NCI-H524 treated with DMSO at 0.1 percent for 48 hours (cell line): ENCODE measurements around the gene PTPN20.
"Not testable (repeated sequence)": the region's sequence is repeated elsewhere in the genome, so short reads cannot be mapped to it uniquely, and the experiment has no call there.

Experiments
- DNase-seq: peaks from one replicate; lab custom pipeline; 2025; lab: John Stamatoyannopoulos, UW

PTPN20 gene, protein sequence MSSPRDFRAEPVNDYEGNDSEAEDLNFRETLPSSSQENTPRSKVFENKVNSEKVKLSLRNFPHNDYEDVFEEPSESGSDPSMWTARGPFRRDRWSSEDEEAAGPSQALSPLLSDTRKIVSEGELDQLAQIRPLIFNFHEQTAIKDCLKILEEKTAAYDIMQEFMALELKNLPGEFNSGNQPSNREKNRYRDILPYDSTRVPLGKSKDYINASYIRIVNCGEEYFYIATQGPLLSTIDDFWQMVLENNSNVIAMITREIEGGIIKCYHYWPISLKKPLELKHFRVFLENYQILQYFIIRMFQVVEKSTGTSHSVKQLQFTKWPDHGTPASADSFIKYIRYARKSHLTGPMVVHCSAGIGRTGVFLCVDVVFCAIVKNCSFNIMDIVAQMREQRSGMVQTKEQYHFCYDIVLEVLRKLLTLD

DNA sequence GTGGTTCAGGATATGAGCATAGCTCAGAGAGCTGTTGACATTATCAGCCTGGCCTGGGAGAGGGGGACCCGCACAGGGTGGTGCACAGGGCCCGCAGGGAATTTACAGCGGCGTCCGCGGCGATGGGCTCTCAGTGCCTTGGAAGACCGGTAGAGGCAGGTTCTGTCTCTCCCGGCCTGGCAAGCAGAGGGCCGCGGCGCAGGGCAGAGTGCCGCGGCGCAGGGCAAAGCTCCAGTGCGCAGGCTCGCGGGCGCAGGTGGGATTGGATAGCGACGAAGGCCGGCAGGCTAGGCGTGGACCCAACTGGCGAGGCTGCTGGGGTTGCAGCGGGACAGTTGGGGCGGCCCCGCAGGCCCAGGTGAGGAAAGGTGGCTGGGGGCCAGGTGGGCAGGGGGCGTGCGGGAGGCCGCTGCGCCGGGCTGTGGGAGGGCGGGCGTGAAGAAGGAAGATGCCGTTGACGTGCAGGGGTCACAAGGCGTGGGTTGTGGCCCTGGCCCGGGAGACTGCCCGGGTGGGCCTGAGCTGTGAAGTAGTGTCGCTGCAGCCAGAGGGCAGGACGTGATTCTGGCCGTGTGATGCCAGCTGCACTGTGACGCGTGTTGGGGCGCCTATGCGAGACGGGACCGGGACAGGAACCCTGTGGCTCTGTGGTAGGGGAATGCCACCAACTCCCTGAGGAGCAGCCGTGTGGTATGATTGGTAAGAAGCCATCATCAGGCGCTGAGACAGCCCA is at the start of gene PTPN20:
Gene PTPN20 (plus strand): TSS at position 285 of the 733 bp plus-strand sequence. CDS start 21,072 bp downstream, outside the sequence.
- DNase-seq = not testable (repeated sequence)

DNA sequence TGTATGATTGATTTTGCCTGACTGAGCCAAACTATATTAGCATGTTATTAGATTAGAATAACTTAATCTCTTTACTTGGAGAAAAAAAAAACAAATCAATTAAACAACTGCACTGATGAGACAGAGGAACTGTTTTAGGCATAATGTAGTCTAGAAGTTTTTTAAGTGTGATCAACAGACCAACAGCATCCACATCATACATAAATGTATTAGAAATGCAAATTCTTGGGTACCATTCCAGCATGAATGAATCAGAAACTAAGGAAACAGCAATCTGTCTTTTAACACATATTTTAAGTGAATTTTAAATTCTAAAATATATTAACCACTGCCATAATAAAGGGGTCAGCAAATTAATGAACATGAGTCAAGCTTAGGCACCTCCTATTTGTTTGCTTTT is 41.5 kb upstream of the PTPN20 start:
- DNase-seq = not testable (repeated sequence)

DNA sequence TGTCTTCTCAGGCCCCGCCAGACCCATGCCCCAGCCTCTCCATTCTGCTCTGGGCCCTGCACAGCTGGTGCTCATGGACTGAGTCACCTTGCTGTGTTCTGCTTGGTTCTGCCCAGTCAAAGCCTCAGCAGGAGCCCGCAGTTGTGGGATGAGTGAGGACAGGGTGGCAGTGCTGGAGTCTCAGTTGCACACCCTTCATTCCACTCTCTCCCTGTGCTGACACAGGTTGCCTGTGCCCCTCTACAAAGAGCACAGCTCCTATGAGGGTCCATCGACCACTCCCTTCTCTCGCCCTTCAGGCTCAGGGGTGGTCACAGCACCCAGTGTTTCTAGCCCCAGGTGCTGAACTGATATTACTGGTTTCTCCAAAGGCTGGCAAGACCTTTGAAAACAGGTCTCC is 39.6 kb upstream of the PTPN20 start:
- DNase-seq = not testable (repeated sequence)

DNA sequence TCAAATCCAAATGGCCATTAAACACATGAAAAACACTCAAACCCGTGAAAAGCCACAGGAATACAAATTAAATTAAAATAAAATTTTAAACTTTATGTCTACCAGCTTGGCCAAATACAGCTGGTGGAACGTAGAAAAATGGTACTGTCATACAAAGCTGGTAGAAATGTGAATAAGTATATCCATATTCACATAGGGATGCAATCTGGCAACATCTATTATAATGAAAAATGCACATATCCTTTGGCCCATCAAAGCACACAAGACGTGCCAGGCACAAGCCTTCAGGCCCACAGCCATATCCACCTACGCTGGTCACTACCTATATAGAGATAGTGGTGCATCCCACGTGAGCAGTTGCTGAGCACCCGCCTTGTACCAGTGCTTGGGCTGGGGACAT is 35.9 kb upstream of the PTPN20 start:
- DNase-seq = not testable (repeated sequence)

DNA sequence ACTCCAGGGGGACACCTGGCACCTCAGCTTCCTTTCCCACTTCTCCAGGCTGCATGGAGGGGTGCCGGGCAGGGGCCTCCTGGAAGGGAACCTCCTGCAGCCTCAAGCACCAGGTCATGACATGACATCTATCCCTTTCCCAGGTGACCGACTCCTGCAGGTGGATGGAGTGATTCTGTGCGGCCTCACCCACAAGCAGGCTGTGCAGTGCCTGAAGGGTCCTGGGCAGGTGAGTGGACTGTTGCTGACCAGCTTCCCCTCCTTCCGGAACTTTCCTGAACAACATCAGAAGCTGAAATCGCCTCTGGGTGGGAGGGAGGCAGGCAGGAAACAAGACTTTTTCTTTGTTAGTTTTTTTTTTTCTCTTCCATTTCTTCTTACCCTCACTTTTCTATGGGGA is 34.5 kb upstream of the PTPN20 start:
- not testable (repeated sequence) for DNase-seq

DNA sequence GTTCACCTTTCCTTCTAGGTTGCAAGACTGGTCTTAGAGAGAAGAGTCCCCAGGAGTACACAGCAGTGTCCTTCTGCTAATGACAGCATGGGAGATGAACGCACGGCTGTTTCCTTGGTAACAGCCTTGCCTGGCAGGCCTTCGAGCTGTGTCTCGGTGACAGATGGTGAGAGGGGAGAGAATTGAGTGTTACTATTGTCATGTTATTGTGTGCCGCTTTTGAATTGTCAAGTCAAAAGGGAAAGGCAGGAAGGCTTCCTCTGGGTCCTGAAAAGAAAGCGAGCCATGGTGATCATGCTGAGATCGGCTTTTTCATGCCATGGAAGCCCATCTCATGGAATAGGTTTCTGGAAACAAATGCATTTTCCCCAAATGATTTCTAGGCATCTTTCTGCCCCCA is 32.5 kb upstream of the PTPN20 start:
- DNase-seq = peak; percentile 34

DNA sequence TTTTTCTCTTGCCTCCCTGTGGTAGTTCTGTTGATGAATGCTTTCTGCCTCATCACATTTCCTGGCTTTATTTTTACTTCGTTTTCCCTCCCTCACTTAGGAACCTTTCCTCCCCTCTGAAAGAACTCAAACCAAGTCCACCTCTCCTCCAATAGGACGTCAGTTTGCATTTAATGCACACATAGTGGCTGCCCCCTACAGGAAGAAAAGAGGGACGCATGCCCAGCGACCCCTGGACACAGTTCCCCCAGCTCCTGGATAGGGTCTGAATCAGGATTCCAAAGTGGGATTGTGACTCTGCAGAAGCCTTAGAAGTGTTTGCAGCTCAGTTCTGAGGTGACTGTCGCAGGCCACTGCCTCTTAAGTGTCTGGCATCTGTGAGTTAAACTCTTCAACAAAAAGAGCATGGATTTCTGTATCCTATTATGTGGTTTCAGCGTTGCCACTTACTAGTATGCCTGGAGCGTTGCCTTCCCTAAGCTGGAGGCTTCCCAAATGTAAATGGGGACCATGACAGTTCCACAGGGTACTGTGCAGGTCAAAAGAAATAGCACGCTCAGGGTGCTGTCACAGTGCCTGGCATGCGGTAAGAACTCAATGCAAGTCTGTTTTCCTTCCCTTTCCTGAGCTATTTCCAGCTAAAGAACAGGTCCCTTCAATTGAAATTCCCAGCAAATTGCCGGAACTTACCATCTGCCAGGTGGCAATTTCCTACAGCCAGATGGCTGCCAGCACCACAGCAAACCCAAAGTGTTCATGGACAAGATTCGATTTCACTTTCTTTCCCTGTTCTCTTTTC is 20.2 kb upstream of the PTPN20 start:
- DNase-seq = peak; percentile 1

DNA sequence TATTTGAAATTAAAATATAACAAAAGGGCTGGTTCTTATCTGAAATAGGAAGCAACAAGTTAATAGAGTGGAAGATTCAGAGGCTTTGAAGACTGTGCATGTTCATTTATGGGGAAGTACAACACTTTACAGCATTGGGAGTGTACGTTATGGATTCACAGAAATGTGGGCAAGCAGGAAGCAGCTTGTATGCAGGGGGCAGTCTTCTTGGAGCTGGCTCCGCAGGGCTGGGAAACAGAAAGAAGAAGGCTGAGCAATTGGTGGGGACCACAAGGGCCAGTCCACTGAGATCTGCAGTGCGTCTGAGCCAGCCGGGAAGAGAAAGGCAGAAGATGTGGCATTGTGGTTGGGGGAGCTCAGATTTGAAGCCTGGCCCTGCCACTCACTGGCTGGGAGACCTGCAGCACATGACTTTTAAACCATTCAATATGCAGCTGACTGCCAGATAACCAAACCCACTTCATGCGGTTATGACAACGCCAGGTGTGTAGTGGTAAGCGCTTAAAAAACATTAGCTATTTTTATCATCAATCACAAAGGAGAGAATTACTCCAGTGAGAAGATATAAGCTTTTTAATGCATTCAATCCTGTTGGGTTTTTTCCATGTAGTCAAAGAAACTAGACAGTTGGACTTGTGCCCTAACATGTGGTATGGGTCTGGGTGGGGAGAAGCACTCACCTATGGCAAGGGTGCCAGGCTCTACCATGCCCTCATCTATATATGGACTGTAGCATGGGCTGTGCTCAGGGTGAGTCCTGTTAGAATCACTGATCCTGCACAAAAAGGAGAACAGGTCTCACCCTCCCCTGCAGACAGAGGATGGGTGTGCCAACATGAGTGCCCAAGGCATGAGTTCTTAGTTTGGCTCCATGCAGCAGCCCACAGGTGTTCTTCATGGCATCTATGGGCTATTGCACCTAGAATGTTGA is 14.2 kb upstream of the PTPN20 start:
- not testable (repeated sequence) for DNase-seq

DNA sequence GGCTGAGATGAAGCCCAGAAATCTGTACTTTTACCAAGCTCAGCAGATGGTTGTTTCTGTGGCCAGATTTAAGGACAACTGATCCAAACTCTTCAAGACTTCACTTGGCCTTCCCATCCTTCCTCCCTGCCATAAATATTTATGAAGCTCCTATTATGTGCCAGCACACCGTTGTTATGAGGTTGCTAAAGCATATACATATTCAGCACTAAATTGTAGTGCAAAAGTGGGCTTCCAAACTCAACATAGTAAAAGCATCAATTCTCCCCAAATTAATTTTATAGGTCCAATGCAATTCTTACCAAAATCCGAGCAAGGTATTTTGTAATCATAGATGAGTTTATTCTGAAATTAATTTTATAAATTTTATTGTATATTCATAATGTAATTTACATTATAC is 10.0 kb upstream of the PTPN20 start:
- DNase-seq = not testable (repeated sequence)

DNA sequence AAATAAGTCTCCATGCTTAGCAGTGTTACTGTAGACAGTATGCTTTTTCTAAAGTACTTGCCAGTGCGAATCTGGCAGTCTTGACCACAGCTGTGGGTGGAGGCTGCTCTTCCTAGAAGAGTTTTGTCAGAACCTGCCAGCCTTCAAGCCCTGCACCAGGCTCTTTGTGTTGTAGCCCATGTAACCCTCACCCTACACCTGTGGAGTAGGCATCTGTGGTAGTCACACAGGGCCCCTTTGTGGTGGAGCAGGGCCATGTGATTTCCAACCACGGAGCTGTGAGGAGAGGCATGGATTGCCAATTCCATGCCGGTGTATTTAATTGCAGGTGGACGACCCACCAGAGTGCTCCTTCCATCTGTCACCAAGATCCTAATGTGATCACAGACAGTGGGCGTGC is 7.4 kb upstream of the PTPN20 start:
- not testable (repeated sequence) for DNase-seq

DNA sequence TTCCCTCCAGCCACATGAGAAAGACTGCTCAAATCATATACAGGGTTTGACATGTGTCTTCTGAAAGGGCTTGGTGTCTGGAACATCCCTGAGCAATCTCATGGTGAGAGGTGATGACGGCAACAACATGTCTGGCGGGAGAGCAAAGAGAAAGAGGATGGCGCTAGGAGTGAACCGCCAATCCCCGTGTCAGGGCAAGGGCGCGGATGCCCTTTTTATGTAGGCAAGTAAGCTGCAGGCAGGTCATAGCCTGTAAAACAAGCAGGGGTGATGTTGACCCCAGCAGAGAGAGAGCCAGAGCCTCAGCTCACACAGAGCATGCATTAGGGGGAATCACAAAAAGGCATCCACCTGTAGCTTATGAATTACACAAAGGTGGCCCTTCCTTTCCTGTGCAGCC is 4.9 kb upstream of the PTPN20 start:
- not testable (repeated sequence) for DNase-seq

DNA sequence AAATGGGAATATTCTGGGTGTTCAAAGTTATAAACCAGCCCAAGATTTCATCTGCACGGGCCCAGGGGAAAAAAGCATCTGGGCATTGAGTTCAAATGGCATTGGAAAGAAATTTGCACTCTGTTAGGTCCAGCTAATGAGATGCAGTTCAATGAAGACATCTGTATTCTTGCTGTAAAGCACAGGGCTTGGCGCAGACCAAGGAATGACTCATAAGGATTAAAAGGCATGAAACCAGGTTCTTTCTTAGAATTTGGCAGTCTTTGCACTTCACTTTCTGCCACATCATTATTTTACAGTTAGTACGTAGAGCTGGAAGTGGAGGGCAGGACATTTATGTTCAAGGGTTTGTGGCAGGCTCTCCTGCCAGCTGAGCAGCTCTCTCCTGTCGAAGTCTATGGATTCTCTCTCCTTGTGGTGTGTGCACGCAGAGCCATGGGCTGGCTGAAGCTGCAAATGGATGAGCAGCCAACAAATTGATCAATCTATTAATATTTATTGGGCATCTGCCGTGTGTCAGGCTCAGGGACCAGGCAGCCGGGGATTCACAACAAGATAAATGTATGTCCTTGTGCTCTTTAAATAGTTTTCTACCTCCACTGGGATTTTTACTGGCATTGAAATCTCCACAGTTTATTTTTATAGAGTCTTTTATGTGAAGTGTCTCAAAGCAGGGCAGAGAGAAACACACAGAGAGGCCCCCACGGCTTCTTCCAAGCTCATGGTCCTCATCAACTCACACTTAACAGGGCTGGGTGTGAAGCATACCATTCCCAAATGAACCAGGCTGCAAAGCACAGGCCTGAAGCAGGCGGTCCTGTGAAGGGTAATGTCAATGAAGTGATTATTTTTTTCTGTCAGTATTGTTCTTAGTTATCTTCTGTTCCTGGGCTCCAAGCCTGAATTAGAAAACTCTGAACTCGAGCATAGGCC is 3.8 kb upstream of the PTPN20 start:
- DNase-seq = not testable (repeated sequence)

DNA sequence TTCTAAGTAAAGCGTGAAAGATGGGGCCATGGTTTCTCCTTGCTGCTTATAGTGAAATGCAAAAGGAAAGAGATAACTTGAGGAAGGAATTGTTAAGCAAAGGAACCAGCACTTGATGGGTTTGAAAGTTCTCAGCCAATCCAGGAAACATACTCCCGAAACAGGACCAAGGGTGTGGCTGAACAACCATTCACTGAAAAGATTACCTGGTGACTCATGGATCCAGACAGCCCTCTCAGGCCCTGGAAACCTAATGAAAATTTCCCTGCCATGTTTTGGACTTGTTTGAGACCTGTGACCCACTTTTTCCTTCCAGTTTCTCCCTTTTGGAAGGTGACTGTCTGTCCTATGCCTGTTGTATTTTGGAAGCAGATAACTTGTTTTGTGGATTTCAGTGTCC is 11.3 kb downstream of the PTPN20 start:
- not testable (repeated sequence) for DNase-seq

DNA sequence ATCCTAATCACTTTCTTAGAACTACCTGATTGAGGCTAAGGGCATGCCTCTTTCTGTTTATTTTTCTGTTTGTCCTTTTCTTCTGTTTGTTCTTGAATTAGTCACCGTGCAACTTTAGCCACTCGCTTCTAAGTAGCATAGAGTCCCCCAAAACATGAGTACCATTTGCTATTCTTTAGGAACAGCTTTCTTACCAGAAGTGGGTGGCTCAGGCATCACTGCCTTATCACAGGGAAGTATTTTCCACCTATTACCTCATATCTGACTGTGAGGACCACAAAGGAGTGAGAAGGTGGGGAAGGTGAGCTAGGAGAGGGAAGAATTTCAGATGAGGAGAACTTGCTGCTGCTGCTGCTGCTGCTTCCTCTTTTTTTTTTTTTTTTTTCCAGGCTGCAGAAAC is 13.9 kb downstream of the PTPN20 start:
- DNase-seq = not testable (repeated sequence)

DNA sequence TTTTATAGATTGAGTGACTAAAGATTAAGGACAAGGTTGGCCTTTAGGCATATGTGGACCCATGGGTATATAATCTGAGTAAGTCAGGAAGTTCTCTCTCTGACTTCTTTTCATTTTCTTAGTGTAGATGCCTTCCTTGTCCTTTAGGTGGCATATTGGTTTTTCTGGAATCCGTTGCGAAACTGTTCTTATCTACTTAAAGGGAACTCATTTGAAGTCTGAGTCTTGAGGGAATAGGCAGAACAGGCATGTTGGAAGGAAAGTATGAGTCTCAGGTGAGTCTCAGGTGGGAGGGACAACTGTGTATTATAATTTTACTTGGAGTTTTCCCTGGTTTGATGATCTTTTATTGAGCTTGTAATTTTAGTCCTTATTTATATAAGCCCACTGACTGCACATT is 14.6 kb downstream of the PTPN20 start:
- not testable (repeated sequence) for DNase-seq

DNA sequence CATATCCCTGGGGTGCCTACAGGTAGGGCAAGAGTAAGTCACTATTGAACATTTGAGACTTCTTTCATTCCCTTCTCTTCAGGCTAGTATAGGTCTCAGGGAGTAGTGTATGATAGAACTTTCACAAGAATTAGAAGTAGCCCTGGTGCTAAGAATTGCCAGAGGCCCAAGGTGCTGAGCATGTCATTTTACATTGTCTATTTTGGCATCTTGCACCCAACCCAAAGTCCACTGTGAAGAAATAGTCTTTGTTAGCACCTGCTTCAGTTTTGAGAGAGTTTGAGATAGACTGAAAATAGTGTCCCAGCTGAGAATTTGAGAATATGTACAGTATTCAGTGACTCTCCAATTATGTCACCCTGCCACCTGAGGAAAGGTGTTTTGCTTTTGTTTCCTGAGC is 17.6 kb downstream of the PTPN20 start:
- not testable (repeated sequence) for DNase-seq

DNA sequence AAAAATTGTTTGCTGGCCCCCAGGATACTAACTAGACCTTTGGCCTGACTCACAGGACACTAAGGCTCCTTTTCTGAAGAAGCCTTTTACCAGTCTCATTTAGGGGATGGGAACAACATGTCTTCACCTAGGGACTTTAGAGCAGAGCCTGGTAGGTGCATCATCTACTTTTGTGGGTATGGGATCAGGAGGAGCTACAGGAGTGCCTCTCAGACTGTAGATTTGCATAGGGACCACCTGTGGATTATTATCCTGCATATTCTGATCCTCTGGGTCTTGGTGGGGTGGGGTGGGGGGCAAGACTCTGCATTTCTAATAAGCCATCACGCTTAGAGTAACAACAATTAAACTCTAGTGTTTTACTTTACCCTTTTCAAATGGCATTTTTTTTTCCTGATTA is 21.2 kb downstream of the PTPN20 start:
- DNase-seq = not testable (repeated sequence)

DNA sequence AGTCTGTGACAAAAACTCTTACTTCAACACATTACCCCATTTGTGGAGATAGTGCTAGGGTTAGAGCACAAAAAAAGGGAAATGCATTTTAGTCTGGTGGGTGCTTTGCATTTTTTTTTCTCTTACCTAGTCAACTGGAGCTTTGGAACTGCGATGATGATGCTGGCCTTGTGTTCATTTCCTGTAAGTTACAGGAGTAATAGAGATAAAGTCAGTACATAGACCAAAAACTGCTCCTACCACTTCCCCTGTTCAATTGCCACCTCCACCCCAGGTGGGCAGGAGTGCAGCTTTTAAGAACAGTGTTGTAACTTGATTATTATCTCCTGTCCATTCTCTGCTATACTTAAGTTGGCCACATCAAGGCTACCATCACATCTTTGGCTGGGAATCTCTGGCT is 29.9 kb downstream of the PTPN20 start:
- not testable (repeated sequence) for DNase-seq

DNA sequence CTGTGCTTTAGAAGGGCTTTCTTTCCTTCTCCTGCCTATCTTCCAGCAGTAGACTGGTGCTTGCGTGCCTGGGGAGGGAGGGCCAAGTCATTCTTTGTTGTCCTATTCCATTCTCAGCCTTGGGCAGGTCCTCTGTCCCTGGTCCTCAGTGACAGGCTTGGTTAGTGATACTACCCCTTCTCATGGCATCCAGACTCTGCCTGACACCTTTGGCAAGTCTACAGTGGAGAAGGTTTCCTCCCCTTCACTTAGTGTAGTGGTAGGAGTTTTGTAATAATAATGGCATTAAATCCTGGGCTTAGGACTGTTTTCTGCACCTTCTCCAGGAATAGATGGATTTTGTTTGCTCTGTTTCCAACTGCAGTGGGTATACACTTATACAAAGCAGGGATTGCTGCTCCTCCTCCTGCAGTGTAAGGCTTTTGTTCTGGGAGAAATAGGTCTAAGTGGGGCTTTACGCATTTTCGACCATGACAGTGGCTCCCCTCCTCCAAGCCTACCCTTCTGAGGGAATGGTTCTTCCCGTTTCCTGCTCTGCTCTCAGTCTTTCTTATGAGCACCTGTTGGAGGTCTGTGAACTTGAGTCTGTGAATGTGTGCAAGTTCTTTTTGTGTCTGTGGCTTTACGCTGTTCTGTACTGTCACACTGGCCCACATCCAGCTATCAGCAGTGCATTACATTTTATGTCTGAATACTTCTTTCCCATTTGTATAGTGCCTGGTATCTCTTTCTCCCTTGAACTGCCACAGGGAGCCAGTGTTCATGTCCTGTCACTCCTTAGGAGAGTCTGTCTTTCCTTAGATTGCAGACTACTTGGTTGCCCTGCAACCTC is 37.7 kb downstream of the PTPN20 start:
- DNase-seq = not testable (repeated sequence)
